Measurements from ENCODE around the gene SPAG6. TPM values are rescaled to one million over a fixed set of nuclear protein-coding genes. Genes with fewer than 3 reads are reported as not detected.
"Not testable (repeated sequence)": the region's sequence is repeated elsewhere in the genome, so short reads cannot be mapped to it uniquely, and the experiment has no call there.

Gene SPAG6
- total and polyA plus RNA-seq, 12 donors: 0.01 TPM; not detected in 11

GRCh38 chr10:22351131-22351703 lies 5.9 kb downstream of the SPAG6 start:
- no peak overlapping the region for H3K4me3 ChIP-seq
- no peak for TF ChIP-seq CTCF (IDR thresholded peaks at IDR 0.05)
- intact Hi-C loops (cut with DNase I): no loop called here
- H3K9me3 ChIP-seq: no peaks in the 10 kb centered on the region
- no peaks in the 10 kb centered on the region for H3K36me3 ChIP-seq
- H3K27ac ChIP-seq: no peak overlapping the region
- H3K4me1 ChIP-seq: no peaks in the 10 kb centered on the region
- no peak for ATAC-seq
- 92 to 96% methylated on average over 5 of the region's 5 CpGs for WGBS, 2 donors
- DNase-seq: no peak
- peaks cover 0 to 82% (median 38%) of the 10 kb centered on the region in 7 donors for H3K27me3 ChIP-seq

GRCh38 chr10:22356324-22356873 lies 11.1 kb downstream of the SPAG6 start:
- Histone ChIP-seq H3K27me3 (peaks cover 0 to 32% (median 7%) of the 10 kb centered on the region in 7 donors), H3K4me3 (no peak overlapping the region), H3K27ac (no peak overlapping the region), H3K36me3 (no peaks in the 10 kb centered on the region), H3K9me3 (peaks cover 0 to 2% (median 0%) of the 10 kb centered on the region in 11 donors), H3K4me1 (no peaks in the 10 kb centered on the region)
- ATAC-seq (no peak), DNase-seq (no peak)
- WGBS, 2 donors: 80% methylated on average over 4 of the region's 4 CpGs
- intact Hi-C loops (cut with DNase I): no loop called here
- TF ChIP-seq CTCF (IDR thresholded peaks at IDR 0.05): no peak

- intact Hi-C loops (cut with DNase I); H3K27ac ChIP-seq; H3K9me3 ChIP-seq; DNase-seq; H3K4me1 ChIP-seq; H3K36me3 ChIP-seq; ATAC-seq; H3K4me3 ChIP-seq: not testable (repeated sequence)
- 91 to 97% methylated on average over 3 of the region's 4 CpGs for WGBS, 2 donors
- H3K27me3 ChIP-seq: peaks cover 0 to 27% (median 5%) of the 10 kb centered on the region in 7 donors
Measured at GRCh38 chr10:22357770-22358169, 12.5 kb downstream of the SPAG6 start.

GRCh38 chr10:22363305-22363704 lies 18.0 kb downstream of the SPAG6 start:
- no peak for ATAC-seq
- H3K4me1 ChIP-seq: no peaks in the 10 kb centered on the region

More at GRCh38 chr10:22363305-22363704, 18.0 kb downstream of the SPAG6 start:
- WGBS, 2 donors: 94 to 95% methylated on average over 6 of the region's 6 CpGs
- no peak overlapping the region for H3K27ac ChIP-seq
- no peak overlapping the region for H3K4me3 ChIP-seq
- H3K27me3 ChIP-seq: peaks cover 0 to 21% (median 5%) of the 10 kb centered on the region in 7 donors
- TF ChIP-seq CTCF (IDR thresholded peaks at IDR 0.05): no peak
- DNase-seq: no peak
- no peaks in the 10 kb centered on the region for H3K36me3 ChIP-seq
- H3K9me3 ChIP-seq: no peaks in the 10 kb centered on the region
- intact Hi-C loops (cut with DNase I): no loop called here
